AG04449 (cell line): ENCODE data around the gene NFE2L2.

Source experiments
- CTCF ChIA-PET: fragments of 350-600 bp; formaldehyde crosslinking; extraction: SDS; loops from one replicate; lab custom pipeline; 2021; ENCODE audit warnings: antibody characterized with exemption; lab: Yijun Ruan, JAX
- POLR2A ChIA-PET: fragments of 400-600, 350-600 bp; formaldehyde crosslinking; extraction: SDS; loops from one replicate; lab custom pipeline; 2020; ENCODE audit warnings: antibody characterized with exemption, inconsistent platforms; lab: Yijun Ruan, JAX
- DNase-seq: peaks from one replicate; pipeline ENCODE4 v3.0.0-alpha.2; 2010; ENCODE audit warnings: low read depth, low spot score
- H3K4me3 ChIP-seq: 2 replicates; pipeline ENCODE4 v1.5.1; 2011; ENCODE audit warnings: low read depth, mild to moderate bottlenecking, control low read depth, low read length
- TF ChIP-seq, protein P1 (sequence below): IDR thresholded peaks from one replicate; pipeline ENCODE4 v1.5.1; 2011; ENCODE audit warnings: mild to moderate bottlenecking, moderate library complexity, low read length, control low read depth, inconsistent platforms; ENCODE audit not compliant: insufficient read depth; ENCODE audit errors: missing control alignments

Gene NFE2L2

DNA sequence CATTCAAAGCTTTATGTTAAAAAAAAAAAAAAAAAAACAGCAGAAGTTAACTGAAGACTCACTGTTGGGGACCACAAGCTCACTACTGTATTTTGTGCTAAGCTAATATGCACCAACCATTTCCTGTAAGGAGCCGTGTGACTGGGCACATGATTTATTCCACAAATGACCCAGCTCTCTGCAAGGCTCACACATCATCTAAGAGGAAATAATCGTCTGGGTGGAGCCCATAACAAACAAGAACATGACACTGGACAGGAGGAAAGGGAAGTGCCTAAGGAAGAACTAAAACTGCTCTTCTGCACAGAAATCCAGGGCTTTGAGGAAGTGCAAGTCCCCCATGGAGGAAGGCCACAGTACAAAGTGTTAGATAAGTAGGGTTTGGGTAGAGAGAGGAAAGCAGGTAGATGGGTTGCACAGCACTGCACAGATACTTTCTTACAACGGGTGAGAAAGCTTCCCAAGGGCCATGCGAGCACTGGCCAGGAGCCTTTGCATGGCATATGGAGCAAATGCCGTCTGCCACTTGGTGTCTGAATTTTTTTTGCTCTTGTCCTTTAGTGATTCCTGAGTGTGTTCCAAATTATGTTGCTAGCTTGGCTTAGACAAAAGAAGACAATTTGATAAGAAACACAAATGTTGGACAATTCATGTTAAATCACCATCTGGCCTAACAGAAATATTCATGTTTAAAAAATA lies 24.4 kb downstream of the NFE2L2 start:
- no peak for DNase-seq
- TF ChIP-seq, protein P1, sequence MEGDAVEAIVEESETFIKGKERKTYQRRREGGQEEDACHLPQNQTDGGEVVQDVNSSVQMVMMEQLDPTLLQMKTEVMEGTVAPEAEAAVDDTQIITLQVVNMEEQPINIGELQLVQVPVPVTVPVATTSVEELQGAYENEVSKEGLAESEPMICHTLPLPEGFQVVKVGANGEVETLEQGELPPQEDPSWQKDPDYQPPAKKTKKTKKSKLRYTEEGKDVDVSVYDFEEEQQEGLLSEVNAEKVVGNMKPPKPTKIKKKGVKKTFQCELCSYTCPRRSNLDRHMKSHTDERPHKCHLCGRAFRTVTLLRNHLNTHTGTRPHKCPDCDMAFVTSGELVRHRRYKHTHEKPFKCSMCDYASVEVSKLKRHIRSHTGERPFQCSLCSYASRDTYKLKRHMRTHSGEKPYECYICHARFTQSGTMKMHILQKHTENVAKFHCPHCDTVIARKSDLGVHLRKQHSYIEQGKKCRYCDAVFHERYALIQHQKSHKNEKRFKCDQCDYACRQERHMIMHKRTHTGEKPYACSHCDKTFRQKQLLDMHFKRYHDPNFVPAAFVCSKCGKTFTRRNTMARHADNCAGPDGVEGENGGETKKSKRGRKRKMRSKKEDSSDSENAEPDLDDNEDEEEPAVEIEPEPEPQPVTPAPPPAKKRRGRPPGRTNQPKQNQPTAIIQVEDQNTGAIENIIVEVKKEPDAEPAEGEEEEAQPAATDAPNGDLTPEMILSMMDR, result no peak
- POLR2A ChIA-PET, result interaction anchor here (0.6 to 2.6 kb wide), 3 partner anchors 10 to 23 kb away, joined by 3 to 12 read pairs (median 4); no protein-coding TSS in a partner anchor
- H3K4me3 ChIP-seq, result no peak overlapping the region
- CTCF ChIA-PET, result interaction anchor here (0.5 to 4.7 kb wide), 9 partner anchors 8 to 179 kb away, joined by 3 to 14 read pairs (median 4); no protein-coding TSS in a partner anchor

DNA sequence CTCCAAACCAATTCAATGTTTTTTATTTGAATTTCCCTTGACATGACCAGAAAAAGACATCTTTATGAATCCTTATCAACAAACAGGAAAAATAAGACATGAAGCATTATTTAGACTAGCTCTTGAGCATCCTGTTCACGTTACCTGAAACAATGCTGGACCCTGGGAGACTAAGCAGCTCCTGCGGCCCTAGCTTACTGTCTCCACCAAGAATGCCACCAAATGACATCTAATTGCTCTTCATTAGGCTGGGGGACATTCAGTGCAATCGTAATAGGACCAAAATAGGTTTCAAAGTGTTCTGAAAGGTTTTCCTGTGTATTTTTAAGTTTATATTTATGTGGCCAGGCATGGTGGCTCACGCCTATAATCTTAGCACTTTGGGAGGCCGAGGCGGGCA lies 25.5 kb downstream of the NFE2L2 start:
- ChIA-PET CTCF (interaction anchor here (1.2 to 4.7 kb wide), 5 partner anchors 57 to 94 kb away, joined by 4 to 14 read pairs (median 6); no protein-coding TSS in a partner anchor), POLR2A (interaction anchor here (0.9 kb wide), 1 partner anchor 11 kb away, joined by 3 read pairs; no protein-coding TSS in a partner anchor)
- DNase-seq, result no peak
- no peak overlapping the region for H3K4me3 ChIP-seq
- TF ChIP-seq, protein P1, result no peak

DNA sequence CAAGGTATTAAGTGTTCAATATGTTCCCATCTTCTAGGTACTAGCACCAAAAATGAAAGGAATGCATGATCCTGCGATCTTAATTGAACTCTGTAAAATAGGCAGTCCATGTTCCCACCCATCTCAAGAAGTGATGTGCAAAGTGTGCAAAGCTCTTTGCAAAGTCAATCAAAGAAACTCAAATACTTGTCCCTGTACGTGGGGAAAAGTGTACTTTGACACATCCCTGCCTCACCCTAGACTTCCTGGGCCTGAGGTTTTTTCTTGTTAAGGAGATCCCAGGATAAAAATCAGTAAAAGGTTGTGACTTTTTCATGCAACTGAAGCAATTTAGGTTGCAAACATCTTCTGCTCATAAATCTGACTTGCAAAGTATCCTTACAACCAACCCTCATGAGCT lies 26.6 kb downstream of the NFE2L2 start:
- no peak for DNase-seq
- TF ChIP-seq, protein P1, result no peak
- CTCF ChIA-PET, result interaction anchor here (1.1 to 4.7 kb wide), 3 partner anchors 9 to 73 kb away, joined by 5 to 14 read pairs (median 7); no protein-coding TSS in a partner anchor
- H3K4me3 ChIP-seq, result no peak overlapping the region
- POLR2A ChIA-PET, result interaction anchor here (0.6 kb wide), 1 partner anchor 10 kb away, joined by 3 read pairs; no protein-coding TSS in a partner anchor

DNA sequence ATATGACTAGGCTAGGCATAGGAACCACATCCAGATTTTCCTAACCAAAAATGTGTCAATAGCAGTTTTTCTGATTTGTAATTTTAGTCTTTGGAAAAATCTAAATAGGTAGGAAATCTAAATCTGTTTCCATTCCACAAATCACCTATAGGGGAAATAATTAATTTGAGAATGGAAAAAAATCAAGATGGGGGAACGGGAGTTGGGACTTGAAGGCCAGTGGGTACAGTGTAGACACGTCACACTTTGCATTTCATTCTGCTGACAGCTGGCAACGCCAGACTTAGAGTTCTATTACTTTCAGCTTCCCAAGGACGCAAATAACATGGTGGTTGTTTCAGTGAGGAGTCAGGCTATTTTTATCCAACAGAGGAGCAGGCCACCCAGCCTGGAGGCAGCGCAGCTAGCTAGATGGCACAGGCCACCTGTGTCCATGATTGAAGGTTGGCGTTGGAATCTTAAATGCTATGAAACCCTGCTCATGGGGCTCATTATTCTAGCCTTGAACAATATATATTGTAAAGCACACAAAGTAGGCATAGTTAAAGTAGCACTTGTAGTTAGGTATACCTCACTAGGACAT lies 28.6 kb downstream of the NFE2L2 start:
- POLR2A ChIA-PET, result interaction anchor here (0.7 to 1.5 kb wide), 2 partner anchors 9 to 11 kb away, joined by 3 to 7 read pairs; no protein-coding TSS in a partner anchor
- no peak for DNase-seq
- CTCF ChIA-PET, result interaction anchor here (1.0 to 4.7 kb wide), 3 partner anchors 15 to 71 kb away, joined by 3 to 14 read pairs (median 4); no protein-coding TSS in a partner anchor
- no peak overlapping the region for H3K4me3 ChIP-seq
- TF ChIP-seq, protein P1, result no peak

DNA sequence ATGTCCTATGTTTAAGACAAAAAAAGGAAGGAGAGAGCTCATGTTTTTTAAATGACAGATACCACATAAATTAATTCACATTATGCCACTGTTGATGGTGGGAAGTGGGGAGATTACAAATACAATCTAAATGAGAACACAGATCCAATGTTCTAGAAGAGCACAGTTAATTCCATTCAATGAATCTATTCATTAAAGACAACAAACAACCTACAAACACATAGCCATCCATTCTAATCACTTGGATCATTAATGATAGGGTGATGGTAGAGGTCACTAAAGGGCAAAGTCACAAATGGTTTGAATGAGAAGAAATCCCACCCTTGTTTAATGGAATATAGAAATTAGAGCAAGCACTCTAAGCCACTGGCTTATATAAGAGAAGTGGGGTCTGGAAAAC lies 30.3 kb downstream of the NFE2L2 start:
- no peak for DNase-seq

More for the DNA sequence above, 30.3 kb downstream of the NFE2L2 start:
- ChIA-PET POLR2A (no interaction called here), CTCF (interaction anchor here (1.3 kb wide), 1 partner anchor 9 kb away, joined by 5 read pairs; no protein-coding TSS in a partner anchor)
- no peak overlapping the region for H3K4me3 ChIP-seq
- TF ChIP-seq, protein P1, result no peak
